Smooth muscle cell (in vitro differentiated cells): Measurements from ENCODE around the gene WDR48. TPM values are rescaled to one million over a fixed set of nuclear protein-coding genes. Genes with fewer than 3 reads are reported as not detected.

ENCODE experiments used
- DNase-seq: peaks from one replicate; lab custom pipeline; 2025; ENCODE audit not compliant: unreplicated experiment; lab: John Stamatoyannopoulos, UW
- H2AFZ ChIP-seq: fragments of 200-600 bp; sonication (generic); 2 replicates; pipeline ENCODE4 v1.6.0; 2016; ENCODE audit warnings: antibody characterized with exemption, low read depth, mild to moderate bottlenecking
- H3F3A ChIP-seq: fragments of 200-600 bp; sonication (generic); 2 replicates; pipeline ENCODE4 v1.6.0; 2017; ENCODE audit warnings: antibody characterized with exemption, low read depth
- H3K27ac ChIP-seq: fragments of 200-600 bp; sonication (generic); 2 replicates; pipeline ENCODE4 v1.5.1; 2016; ENCODE audit warnings: low read depth, mild to moderate bottlenecking
- H3K27me3 ChIP-seq: fragments of 200-600 bp; sonication (generic); 2 replicates; pipeline ENCODE4 v1.6.1; 2016; ENCODE audit warnings: low read depth, mild to moderate bottlenecking
- H3K36me3 ChIP-seq: fragments of 200-600 bp; sonication (generic); 2 replicates; pipeline ENCODE4 v1.5.1; 2016; ENCODE audit warnings: low read depth
- H3K4me1 ChIP-seq: fragments of 200-600 bp; sonication (generic); 2 replicates; pipeline ENCODE4 v1.5.1; 2016; ENCODE audit warnings: low read depth
- H3K4me2 ChIP-seq: fragments of 200-600 bp; sonication (generic); 2 replicates; pipeline ENCODE4 v1.6.0; 2016; ENCODE audit warnings: mild to moderate bottlenecking
- H3K4me3 ChIP-seq: fragments of 200-600 bp; sonication (generic); 2 replicates; pipeline ENCODE4 v1.5.1; 2016; ENCODE audit warnings: mild to moderate bottlenecking
- H3K79me2 ChIP-seq: fragments of 200-600 bp; sonication (generic); 2 replicates; pipeline ENCODE4 v1.6.0; 2016; ENCODE audit warnings: low read depth, mild to moderate bottlenecking
- H3K9ac ChIP-seq: fragments of 200-600 bp; sonication (generic); 2 replicates; pipeline ENCODE4 v1.6.0; 2016; ENCODE audit warnings: low read depth
- H3K9me3 ChIP-seq: fragments of 200-600 bp; sonication (generic); replicated peaks from 2 replicates; pipeline ENCODE4 v1.5.1; 2016; ENCODE audit warnings: low read depth
- H4K20me1 ChIP-seq: fragments of 200-600 bp; sonication (generic); 2 replicates; pipeline ENCODE4 v1.6.0; 2016; ENCODE audit warnings: low read depth
- WGBS: methylation state at CpG from one replicate; pipeline ENCODE4 v1.1.7; 2016; ENCODE audit warnings: low lambda C conversion rate; 5-methylcytosine and 5-hydroxymethylcytosine counted together
- polyA plus RNA-seq: library from polyadenylated mRNA; unstranded; fragments of >200 nt; fragmentation: Nextera tagmentation; extraction: Ambion mirVana; gene quantifications from 2 replicates; pipeline ENCODE4 v1.2.1, GENCODE V29; 2016
- total RNA-seq: library from RNA; depleted of rRNA; stranded (reverse); fragments of >200 nt; gene quantifications from 2 replicates; pipeline ENCODE4 v1.2.3, GENCODE V29; 2014
- TF ChIP-seq, protein P1 (sequence below): fragments of 200-600 bp; sonication (generic); IDR thresholded peaks from 2 replicates; pipeline ENCODE4 v1.5.1; 2017; ENCODE audit warnings: borderline replicate concordance, mild to moderate bottlenecking, antibody characterized with exemption; ENCODE audit not compliant: insufficient read depth, poor library complexity, severe bottlenecking

Gene WDR48
- total and polyA plus RNA-seq, 2 experiments from 2014 or later, result 26.9 to 34.6 TPM

DNA sequence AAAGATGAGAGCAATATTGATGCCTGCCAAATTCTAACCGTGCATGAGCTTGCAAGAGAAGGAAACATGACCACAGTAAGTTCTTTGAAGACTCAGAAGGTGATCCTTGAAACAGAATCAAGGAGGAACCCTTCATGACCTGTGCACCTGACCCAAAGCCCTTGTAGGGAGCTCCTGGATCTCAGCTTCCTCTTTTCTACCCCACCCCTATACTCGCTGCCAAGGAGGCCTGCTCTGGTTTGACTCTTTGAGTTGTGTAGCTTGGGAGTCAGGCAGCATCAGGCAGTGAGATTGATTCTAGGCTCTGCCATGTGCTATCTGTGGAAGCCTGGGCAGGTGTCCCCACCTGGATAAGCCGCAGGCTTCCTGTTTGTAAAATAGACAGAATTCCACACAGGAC is 66.3 kb downstream of the WDR48 start:
- TF ChIP-seq, protein P1, sequence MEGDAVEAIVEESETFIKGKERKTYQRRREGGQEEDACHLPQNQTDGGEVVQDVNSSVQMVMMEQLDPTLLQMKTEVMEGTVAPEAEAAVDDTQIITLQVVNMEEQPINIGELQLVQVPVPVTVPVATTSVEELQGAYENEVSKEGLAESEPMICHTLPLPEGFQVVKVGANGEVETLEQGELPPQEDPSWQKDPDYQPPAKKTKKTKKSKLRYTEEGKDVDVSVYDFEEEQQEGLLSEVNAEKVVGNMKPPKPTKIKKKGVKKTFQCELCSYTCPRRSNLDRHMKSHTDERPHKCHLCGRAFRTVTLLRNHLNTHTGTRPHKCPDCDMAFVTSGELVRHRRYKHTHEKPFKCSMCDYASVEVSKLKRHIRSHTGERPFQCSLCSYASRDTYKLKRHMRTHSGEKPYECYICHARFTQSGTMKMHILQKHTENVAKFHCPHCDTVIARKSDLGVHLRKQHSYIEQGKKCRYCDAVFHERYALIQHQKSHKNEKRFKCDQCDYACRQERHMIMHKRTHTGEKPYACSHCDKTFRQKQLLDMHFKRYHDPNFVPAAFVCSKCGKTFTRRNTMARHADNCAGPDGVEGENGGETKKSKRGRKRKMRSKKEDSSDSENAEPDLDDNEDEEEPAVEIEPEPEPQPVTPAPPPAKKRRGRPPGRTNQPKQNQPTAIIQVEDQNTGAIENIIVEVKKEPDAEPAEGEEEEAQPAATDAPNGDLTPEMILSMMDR, result no peak

DNA sequence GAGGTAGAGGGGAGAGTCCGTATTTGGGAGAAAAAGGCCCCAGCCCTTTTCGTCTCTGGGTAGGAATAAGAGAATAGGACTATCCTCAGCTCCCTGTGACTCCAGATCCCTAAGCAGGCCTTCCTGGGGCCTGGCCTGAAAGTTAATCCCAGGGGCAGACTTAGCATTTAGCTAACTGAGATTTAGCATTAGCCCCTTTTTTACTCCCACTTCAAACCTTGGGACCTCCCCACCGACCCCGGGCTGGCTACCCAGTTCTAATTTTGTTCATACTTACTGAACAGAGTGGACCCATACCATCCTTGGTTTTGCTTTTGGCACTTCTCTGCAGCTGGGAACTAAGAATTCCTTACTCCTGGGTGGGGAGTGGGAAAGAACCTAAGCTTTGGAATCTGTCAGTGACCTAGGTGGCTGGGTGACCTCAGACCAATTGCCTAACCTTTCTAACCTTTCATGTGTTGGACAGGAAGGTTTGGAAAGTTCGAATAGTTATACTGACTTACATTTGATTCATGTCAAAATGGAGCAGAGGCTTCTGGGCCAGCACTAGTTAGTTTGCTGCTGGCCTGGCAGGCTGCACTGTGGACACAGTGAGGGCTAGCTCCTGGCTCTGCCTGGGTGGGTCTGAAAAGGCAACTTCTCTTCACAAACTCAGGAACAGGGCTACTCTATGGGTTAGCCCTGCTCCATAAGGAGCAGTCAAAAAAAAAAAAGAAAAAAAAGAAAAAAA is 67.3 kb downstream of the WDR48 start:
- Histone ChIP-seq H3K4me3 (no peak overlapping the region), H3K4me2 (no peak overlapping the region), H3K27me3 (no peaks in the 10 kb centered on the region), H3F3A (peaks cover 4% of the 10 kb centered on the region), H4K20me1 (no peaks in the 10 kb centered on the region), H3K79me2 (no peaks in the 10 kb centered on the region), H3K36me3 (no peaks in the 10 kb centered on the region), H3K9me3 (no peaks in the 10 kb centered on the region), H3K27ac (no peak overlapping the region), H3K4me1 (no peaks in the 10 kb centered on the region), H2AFZ (no peak overlapping the region), H3K9ac (no peak overlapping the region)
- no peak for DNase-seq
- 72% methylated on average over 5 of the region's 5 CpGs for WGBS
- TF ChIP-seq, protein P1, result no peak

More for the DNA sequence above, 66.3 kb downstream of the WDR48 start:
- no peaks in the 10 kb centered on the region for H3K36me3 ChIP-seq
- no peak for DNase-seq
- H3K9ac ChIP-seq, result no peak overlapping the region
- no peak overlapping the region for H3K27ac ChIP-seq
- H3K4me2 ChIP-seq, result no peak overlapping the region
- H3K4me1 ChIP-seq, result no peaks in the 10 kb centered on the region
- no peaks in the 10 kb centered on the region for H3F3A ChIP-seq
- no peaks in the 10 kb centered on the region for H3K27me3 ChIP-seq
- H3K79me2 ChIP-seq, result no peaks in the 10 kb centered on the region
- H2AFZ ChIP-seq, result no peak overlapping the region
- no peaks in the 10 kb centered on the region for H4K20me1 ChIP-seq
- no peak overlapping the region for H3K4me3 ChIP-seq
- H3K9me3 ChIP-seq, result no peaks in the 10 kb centered on the region
- WGBS, result 85% methylated on average over 3 of the region's 3 CpGs

DNA sequence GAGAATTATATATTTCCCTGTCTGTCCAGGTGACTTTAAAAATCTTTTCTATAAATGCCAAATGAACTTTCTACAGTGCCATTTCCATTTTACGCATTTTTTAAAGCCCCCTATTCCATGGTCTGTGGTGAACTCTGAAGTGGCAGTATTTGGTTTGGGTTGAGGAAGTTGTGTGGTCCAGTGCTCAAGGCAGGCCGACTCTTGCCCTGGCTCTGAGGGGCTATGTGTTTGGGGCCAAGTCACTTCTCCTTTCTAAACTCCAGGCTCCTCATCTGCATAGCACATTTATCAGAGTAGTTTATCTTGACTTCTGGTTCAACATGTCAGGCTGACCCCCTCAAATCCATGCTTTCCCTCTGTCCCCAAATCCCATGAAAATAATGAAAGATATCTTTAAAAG is 69.8 kb downstream of the WDR48 start:
- no peak overlapping the region for H2AFZ ChIP-seq
- no peaks in the 10 kb centered on the region for H3K9me3 ChIP-seq
- 92% methylated on average over 2 of the region's 2 CpGs for WGBS
- no peak overlapping the region for H3K9ac ChIP-seq
- H4K20me1 ChIP-seq, result no peaks in the 10 kb centered on the region
- H3F3A ChIP-seq, result peaks cover 4% of the 10 kb centered on the region
- H3K36me3 ChIP-seq, result no peaks in the 10 kb centered on the region
- H3K4me3 ChIP-seq, result no peak overlapping the region
- H3K27me3 ChIP-seq, result no peaks in the 10 kb centered on the region
- H3K27ac ChIP-seq, result no peak overlapping the region
- H3K4me1 ChIP-seq, result no peaks in the 10 kb centered on the region
- DNase-seq, result no peak
- H3K79me2 ChIP-seq, result no peaks in the 10 kb centered on the region
- TF ChIP-seq, protein P1, result no peak
- no peak overlapping the region for H3K4me2 ChIP-seq

DNA sequence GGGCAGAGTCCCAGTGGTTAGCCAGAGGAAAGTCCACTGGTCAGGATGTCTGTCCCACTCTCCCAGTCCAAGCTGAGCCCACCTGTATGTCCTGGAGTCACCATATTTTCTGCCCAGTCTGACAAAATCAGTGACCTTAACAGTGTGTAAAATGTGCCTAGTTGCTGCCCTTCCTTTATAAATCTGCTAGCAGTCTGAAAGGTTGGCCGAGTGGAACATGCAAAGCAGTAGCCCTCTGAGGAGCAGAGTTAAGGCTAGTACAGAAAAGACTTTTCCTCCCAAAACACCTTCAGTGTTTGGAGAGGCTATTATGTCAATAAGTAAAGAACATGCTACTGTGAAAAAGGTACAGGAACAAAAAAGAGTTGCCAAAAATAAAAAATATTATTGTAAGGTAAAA is 71.0 kb downstream of the WDR48 start:
- TF ChIP-seq, protein P1, result no peak

More for the DNA sequence above, 71.0 kb downstream of the WDR48 start:
- WGBS, result 96% methylated on average over 1 of the region's 1 CpG
- H3F3A ChIP-seq, result peaks cover 4% of the 10 kb centered on the region
- H3K27me3 ChIP-seq, result no peaks in the 10 kb centered on the region
- no peak overlapping the region for H3K4me3 ChIP-seq
- H3K4me1 ChIP-seq, result no peaks in the 10 kb centered on the region
- no peaks in the 10 kb centered on the region for H3K79me2 ChIP-seq
- no peak for DNase-seq
- H3K27ac ChIP-seq, result no peak overlapping the region
- H3K9ac ChIP-seq, result no peak overlapping the region
- no peaks in the 10 kb centered on the region for H3K9me3 ChIP-seq
- H2AFZ ChIP-seq, result no peak overlapping the region
- no peaks in the 10 kb centered on the region for H3K36me3 ChIP-seq
- H4K20me1 ChIP-seq, result no peaks in the 10 kb centered on the region
- H3K4me2 ChIP-seq, result no peak overlapping the region
